K562 (cell line): ENCODE data around the gene PYGO2. TPM values are rescaled to one million over a fixed set of nuclear protein-coding genes. Genes with fewer than 3 reads are reported as not detected.

Experiments
- ATAC-seq: fragments of 200-7000 bp; cut with Tn5 transposase; 3 replicates; pipeline ENCODE4 v1.9.1; 2020; ENCODE audit warnings: moderate library complexity
- BruUV-seq: library from RNA; stranded (reverse); fragments of 400-500 nt; replicated peaks from 2 replicates; lab custom pipeline; 2021; lab: Mats Ljungman, UMichigan
- CTCF ChIA-PET: fragments of 300-600 bp; formaldehyde crosslinking; extraction: SDS; loops from one replicate; lab custom pipeline; 2021; ENCODE audit warnings: low intra/inter-chr PET ratio; lab: Yijun Ruan, JAX
- POLR2A ChIA-PET: fragments of 300-600, 350-650 bp; sonication (Branson Sonifier 250); formaldehyde crosslinking; extraction: SDS; loops from one replicate; lab custom pipeline; 2021; ENCODE audit warnings: antibody characterized with exemption, inconsistent platforms; lab: Yijun Ruan, JAX
- DNase-seq, 4 experiments: peaks; one replicate each; pipeline versions ENCODE4 v3.0.0 to v3.0.0-alpha.2; 2011 to 2018; ENCODE audit warnings: low spot score in 3 of 4, mixed read lengths in 3 of 4; ENCODE audit errors: extremely low read depth in 1 of 4
- FAIRE-seq: peaks from 2 replicates; lab custom pipeline; 2011; peaks lifted over from hg19 to GRCh38; lab: Jason Lieb, UNC
- H2AFZ ChIP-seq: 2 replicates; pipeline ENCODE4 v1.6.0; 2011; ENCODE audit warnings: low read depth, low read length, control low read depth, inconsistent platforms
- H3K27ac ChIP-seq: fragments of 200-600 bp; 3 replicates; pipeline ENCODE4 v1.8.0; 2011; ENCODE audit warnings: low read depth, mild to moderate bottlenecking, control low read depth, inconsistent platforms, low read length, moderate library complexity, mixed read lengths; ENCODE audit errors: extremely low read depth
- H3K27me3 ChIP-seq, 2 experiments: fragments of 300-600 bp in 1 of 2; 2 replicates in 1 of 2; 3 replicates in 1 of 2; pipeline versions ENCODE4 v1.6.0 to v1.8.0; 2011; ENCODE audit warnings: inconsistent platforms in 2 of 2, low read length in 2 of 2, mild to moderate bottlenecking in 1 of 2, mixed read lengths in 1 of 2, moderate library complexity in 1 of 2; ENCODE audit not compliant: control insufficient read depth in 2 of 2, insufficient read depth in 2 of 2
- H3K36me3 ChIP-seq: fragments of 300-600 bp; 3 replicates; pipeline ENCODE4 v1.8.0; 2011; ENCODE audit warnings: mild to moderate bottlenecking, low read length, inconsistent platforms; ENCODE audit not compliant: control insufficient read depth, insufficient read depth
- H3K4me1 ChIP-seq, 2 experiments: fragments of 200-600 bp in 1 of 2; replicated peaks in 1 of 2; 2 replicates in 1 of 2; 3 replicates in 1 of 2; pipeline versions ENCODE4 v1.5.1 to v1.8.0; 2011; ENCODE audit warnings: inconsistent platforms in 2 of 2, low read length in 2 of 2, mild to moderate bottlenecking in 1 of 2, mixed read lengths in 1 of 2, moderate library complexity in 1 of 2; ENCODE audit not compliant: control insufficient read depth in 2 of 2, insufficient read depth in 2 of 2
- H3K4me2 ChIP-seq: 2 replicates; pipeline ENCODE4 v1.6.1; 2011; ENCODE audit warnings: low read length, control low read depth, inconsistent platforms, mixed read lengths; ENCODE audit not compliant: insufficient read depth
- H3K4me3 ChIP-seq: fragments of 200-600 bp; sonication (generic), shearing (Covaris generic); 2 replicates; pipeline ENCODE4 v1.5.1; 2016; ENCODE audit warnings: control low read depth, inconsistent platforms
- H3K79me2 ChIP-seq: fragments of 200-600 bp; 3 replicates; pipeline ENCODE4 v1.8.0; 2011; ENCODE audit warnings: low read length, inconsistent platforms; ENCODE audit not compliant: control insufficient read depth, insufficient read depth
- H3K9ac ChIP-seq, 2 experiments: 2 replicates each; pipeline versions ENCODE4 v1.6.0 to v1.6.1; 2011; ENCODE audit warnings: low read depth in 2 of 2, low read length in 2 of 2, control low read depth in 1 of 2, inconsistent platforms in 1 of 2, mild to moderate bottlenecking in 1 of 2, mixed read lengths in 1 of 2; ENCODE audit not compliant: insufficient read depth in 1 of 2
- H3K9me1 ChIP-seq: one replicate; pipeline ENCODE4 v1.6.0; 2011; ENCODE audit warnings: inconsistent platforms, mild to moderate bottlenecking, low read length, moderate library complexity; ENCODE audit not compliant: control insufficient read depth, insufficient read depth
- H3K9me3 ChIP-seq: replicated peaks from 2 replicates; pipeline ENCODE4 v1.5.1; 2011; ENCODE audit warnings: low read depth, low read length, inconsistent platforms; ENCODE audit not compliant: control insufficient read depth, insufficient read depth
- H4K20me1 ChIP-seq: replicated peaks from 2 replicates; pipeline ENCODE4 v1.6.1; 2011; ENCODE audit warnings: low read length, inconsistent platforms, mixed read lengths; ENCODE audit not compliant: control insufficient read depth, insufficient read depth
- CBFB ChIP-seq: sonication (generic); formaldehyde crosslinking; IDR thresholded peaks from 2 replicates; pipeline ENCODE4 v1.4.0; 2020; ENCODE audit warnings: mild to moderate bottlenecking, missing genetic modification reagents
- CSDE1 ChIP-seq, 2 experiments: fragments of 450-650 bp; IDR thresholded peaks; 2 replicates each; pipeline ENCODE4 v1.6.1; 2016; ENCODE audit warnings: mild to moderate bottlenecking in 1 of 2
- DACH1 ChIP-seq: fragments of 450-650 bp; IDR thresholded peaks from 2 replicates; pipeline ENCODE4 v1.6.1; 2018; ENCODE audit not compliant: partially characterized antibody
- DIDO1 ChIP-seq: fragments of 450-650 bp; IDR thresholded peaks from 2 replicates; pipeline ENCODE4 v1.6.1; 2016; ENCODE audit warnings: low read depth, missing biosample characterization, missing genetic modification characterization
- HDAC6 ChIP-seq: IDR thresholded peaks from 2 replicates; pipeline ENCODE4 v1.6.1; 2012; ENCODE audit warnings: low read depth, mild to moderate bottlenecking, control low read depth, inconsistent platforms, low read length, moderate library complexity
- KLF1 ChIP-seq: fragments of 450-650 bp; IDR thresholded peaks from 2 replicates; pipeline ENCODE4 v1.6.1; 2016; ENCODE audit warnings: missing genetic modification characterization, missing compliant biosample characterization
- NELFE ChIP-seq: IDR thresholded peaks from 2 replicates; pipeline ENCODE4 v1.6.1; 2011; ENCODE audit warnings: mild to moderate bottlenecking; ENCODE audit not compliant: insufficient read depth, insufficient read length
- NR2C1 ChIP-seq, 2 experiments: fragments of 450-650 bp; IDR thresholded peaks; 2 replicates each; pipeline ENCODE4 v1.6.1; 2017; ENCODE audit warnings: mild to moderate bottlenecking in 2 of 2, antibody characterized with exemption in 1 of 2, inconsistent platforms in 1 of 2, missing compliant biosample characterization in 1 of 2, missing genetic modification characterization in 1 of 2
- RBFOX2 ChIP-seq: fragments of 200-400 bp; formaldehyde crosslinking; IDR thresholded peaks from 2 replicates; pipeline ENCODE4 v1.6.1; 2017; ENCODE audit warnings: low read depth, mild to moderate bottlenecking, low read length, moderate library complexity
- TBP ChIP-seq: optimal IDR thresholded peaks from 2 replicates; pipeline ENCODE3; 2011; ENCODE audit warnings: low read depth, low read length, improper control_type of control experiment
- TRIM24 ChIP-seq, 2 experiments: fragments of 450-650 bp; IDR thresholded peaks; 2 replicates each; pipeline ENCODE4 v1.6.1; 2016
- ZNF165 ChIP-seq: fragments of 250-450 bp; sonication (Bioruptor Pico); IDR thresholded peaks from 2 replicates; pipeline ENCODE4 v1.4.0; 2020; ENCODE audit warnings: borderline replicate concordance
- WGBS: fragments of 100-300 bp; shearing (Covaris generic); methylation state at CpG from one replicate; pipeline ENCODE4 v1.1.6; 2016; ENCODE audit warnings: low coverage, mixed read lengths; ENCODE audit not compliant: insufficient coverage; ENCODE audit errors: missing lambda C conversion rate; 5-methylcytosine and 5-hydroxymethylcytosine counted together
- in situ Hi-C: fragments of 300-500 bp; cut with MboI; formaldehyde crosslinking; loops from 4 replicates; pipeline ENCODE4 v1.15.0; 2018; ENCODE audit warnings: inconsistent platforms, mixed read lengths
- intact Hi-C: fragments of 100-400 bp; cut with micrococcal nuclease; formaldehyde crosslinking; loops from 2 replicates; pipeline ENCODE4 v1.14.2; 2022
- polyA plus RNA-seq, 8 experiments: library from polyadenylated mRNA; depleted of rRNA in 4 of 8; stranded (reverse) in 5 of 8; unstranded in 3 of 8; fragments of >200 nt; fragmentation: Nextera tagmentation in 2 of 8; fragmentation: Illumina TruSeq in 1 of 8; extraction: Ambion mirVana in 2 of 8; extraction: Trizol in 1 of 8; gene quantifications; 2 replicates each; pipeline versions ENCODE4 v1.2.1 to v1.2.3, GENCODE V29; 2011 to 2014; ENCODE audit warnings: inconsistent platforms in 1 of 8, missing spikeins in 1 of 8
- total RNA-seq, 7 experiments: library from RNA; depleted of rRNA in 6 of 7; stranded (reverse); fragments of >200 nt in 6 of 7; fragmentation: Illumina TruSeq in 2 of 7; extraction: Trizol in 2 of 7; gene quantifications; 2 replicates each; pipeline versions ENCODE4 v1.2.1 to v1.2.3, GENCODE V29; 2011 to 2021; ENCODE audit warnings: low replicate concordance in 1 of 7
- TF ChIP-seq, protein P1 (sequence below): fragments of 450-650 bp; IDR thresholded peaks from 2 replicates; pipeline ENCODE4 v1.6.1; 2017; ENCODE audit warnings: antibody characterized with exemption, mild to moderate bottlenecking
- TF ChIP-seq, protein P2 (sequence below): sonication (generic); formaldehyde crosslinking; IDR thresholded peaks from 2 replicates; pipeline ENCODE4 v1.8.1; 2023; ENCODE audit warnings: mild to moderate bottlenecking, missing genetic modification reagents
- TF ChIP-seq, protein P3 (sequence below), 2 experiments: fragments of 450-650 bp; IDR thresholded peaks; 2 replicates each; pipeline ENCODE4 v1.6.1; 2016

Gene PYGO2
- total and polyA plus RNA-seq, 9 of the 15 experiments (the other 6 are each of a cell fraction or from before 2014, with no cell fraction given) = 8.3 to 36.2 (median 18.2) TPM

DNA sequence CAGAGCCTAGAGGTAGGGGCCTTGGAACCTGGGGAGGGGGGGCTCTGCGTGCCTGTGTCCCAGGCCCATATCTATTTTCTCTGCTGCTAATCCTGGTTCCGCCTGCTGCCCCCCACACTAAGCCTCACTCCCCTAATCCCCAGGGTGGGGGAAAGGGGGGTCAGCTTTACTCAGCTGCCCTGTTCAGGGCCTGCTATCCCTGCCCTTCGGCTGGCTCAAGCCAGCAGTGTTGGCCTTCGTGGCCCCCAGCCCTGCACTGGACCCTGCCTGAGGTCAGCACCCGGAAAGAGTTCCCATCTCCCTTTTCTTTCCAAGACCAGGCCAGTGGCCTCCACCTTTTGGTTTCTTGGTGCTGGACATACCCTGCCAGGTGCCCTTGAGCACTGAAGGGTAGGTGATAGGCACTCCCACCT lies 49.4 kb upstream of the PYGO2 start:
- Histone ChIP-seq H3K4me2 (no peak overlapping the region), H3K9ac (peak overlapping the region in 1 of 2 experiments; percentile 85; a peak in 2 of 4 replicates), H3K27ac (peak overlapping the region; percentile 23; the same call in 1 of the 3 replicates), H3K4me3 (no peak overlapping the region), H3K36me3 (peaks cover 74% of the 10 kb centered on the region; the same call in 2 of the 3 replicates), H4K20me1 (peaks cover 2% of the 10 kb centered on the region), H3K9me3 (no peaks in the 10 kb centered on the region), H3K4me1 (peaks cover 79 to 85% of the 10 kb centered on the region in 2 experiments), H3K27me3 (no peaks in the 10 kb centered on the region), H2AFZ (no peak overlapping the region), H3K79me2 (peaks cover 76% of the 10 kb centered on the region), H3K9me1 (no peaks in the 10 kb centered on the region)
- no peak for DNase-seq
- ChIA-PET POLR2A (interaction anchor here (1.0 to 1.3 kb wide), 2 partner anchors 37 to 41 kb away, joined by 5 read pairs; partner anchors contain the start of gene ADAM15), CTCF (no interaction called here)
- no peak for ATAC-seq
- no peak for FAIRE-seq
- 75% methylated on average over 4 of the region's 5 CpGs for WGBS
- intact Hi-C loops (no loop called here), in situ Hi-C loops (no loop called here)
- no TSS peak for BruUV-seq
- TF ChIP-seq TRIM24 (IDR thresholded peaks at IDR 0.05) (no peak), NR2C1 (IDR thresholded peaks at IDR 0.05) (no peak), NR2C1 (tag; IDR thresholded peaks at IDR 0.05) (no peak), CBFB (CRISPR knock-in tag) (no peak), DACH1 (no peak), HDAC6 (no peak), CSDE1 (IDR thresholded peaks at IDR 0.05) (no peak), NELFE (no peak), KLF1 (tag) (no peak), TBP (no peak), DIDO1 (tag) (no peak), RBFOX2 (peak; percentile 54; the same call in 1 of the 2 replicates), ZNF165 (CRISPR knock-in tag) (no peak)
- TF ChIP-seq, protein P1, sequence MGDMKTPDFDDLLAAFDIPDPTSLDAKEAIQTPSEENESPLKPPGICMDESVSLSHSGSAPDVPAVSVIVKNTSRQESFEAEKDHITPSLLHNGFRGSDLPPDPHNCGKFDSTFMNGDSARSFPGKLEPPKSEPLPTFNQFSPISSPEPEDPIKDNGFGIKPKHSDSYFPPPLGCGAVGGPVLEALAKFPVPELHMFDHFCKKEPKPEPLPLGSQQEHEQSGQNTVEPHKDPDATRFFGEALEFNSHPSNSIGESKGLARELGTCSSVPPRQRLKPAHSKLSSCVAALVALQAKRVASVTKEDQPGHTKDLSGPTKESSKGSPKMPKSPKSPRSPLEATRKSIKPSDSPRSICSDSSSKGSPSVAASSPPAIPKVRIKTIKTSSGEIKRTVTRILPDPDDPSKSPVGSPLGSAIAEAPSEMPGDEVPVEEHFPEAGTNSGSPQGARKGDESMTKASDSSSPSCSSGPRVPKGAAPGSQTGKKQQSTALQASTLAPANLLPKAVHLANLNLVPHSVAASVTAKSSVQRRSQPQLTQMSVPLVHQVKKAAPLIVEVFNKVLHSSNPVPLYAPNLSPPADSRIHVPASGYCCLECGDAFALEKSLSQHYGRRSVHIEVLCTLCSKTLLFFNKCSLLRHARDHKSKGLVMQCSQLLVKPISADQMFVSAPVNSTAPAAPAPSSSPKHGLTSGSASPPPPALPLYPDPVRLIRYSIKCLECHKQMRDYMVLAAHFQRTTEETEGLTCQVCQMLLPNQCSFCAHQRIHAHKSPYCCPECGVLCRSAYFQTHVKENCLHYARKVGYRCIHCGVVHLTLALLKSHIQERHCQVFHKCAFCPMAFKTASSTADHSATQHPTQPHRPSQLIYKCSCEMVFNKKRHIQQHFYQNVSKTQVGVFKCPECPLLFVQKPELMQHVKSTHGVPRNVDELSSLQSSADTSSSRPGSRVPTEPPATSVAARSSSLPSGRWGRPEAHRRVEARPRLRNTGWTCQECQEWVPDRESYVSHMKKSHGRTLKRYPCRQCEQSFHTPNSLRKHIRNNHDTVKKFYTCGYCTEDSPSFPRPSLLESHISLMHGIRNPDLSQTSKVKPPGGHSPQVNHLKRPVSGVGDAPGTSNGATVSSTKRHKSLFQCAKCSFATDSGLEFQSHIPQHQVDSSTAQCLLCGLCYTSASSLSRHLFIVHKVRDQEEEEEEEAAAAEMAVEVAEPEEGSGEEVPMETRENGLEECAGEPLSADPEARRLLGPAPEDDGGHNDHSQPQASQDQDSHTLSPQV = 0 out of 2 replicates have a peak, but pooled peaks have one; percentile 15
- TF ChIP-seq, protein P2, sequence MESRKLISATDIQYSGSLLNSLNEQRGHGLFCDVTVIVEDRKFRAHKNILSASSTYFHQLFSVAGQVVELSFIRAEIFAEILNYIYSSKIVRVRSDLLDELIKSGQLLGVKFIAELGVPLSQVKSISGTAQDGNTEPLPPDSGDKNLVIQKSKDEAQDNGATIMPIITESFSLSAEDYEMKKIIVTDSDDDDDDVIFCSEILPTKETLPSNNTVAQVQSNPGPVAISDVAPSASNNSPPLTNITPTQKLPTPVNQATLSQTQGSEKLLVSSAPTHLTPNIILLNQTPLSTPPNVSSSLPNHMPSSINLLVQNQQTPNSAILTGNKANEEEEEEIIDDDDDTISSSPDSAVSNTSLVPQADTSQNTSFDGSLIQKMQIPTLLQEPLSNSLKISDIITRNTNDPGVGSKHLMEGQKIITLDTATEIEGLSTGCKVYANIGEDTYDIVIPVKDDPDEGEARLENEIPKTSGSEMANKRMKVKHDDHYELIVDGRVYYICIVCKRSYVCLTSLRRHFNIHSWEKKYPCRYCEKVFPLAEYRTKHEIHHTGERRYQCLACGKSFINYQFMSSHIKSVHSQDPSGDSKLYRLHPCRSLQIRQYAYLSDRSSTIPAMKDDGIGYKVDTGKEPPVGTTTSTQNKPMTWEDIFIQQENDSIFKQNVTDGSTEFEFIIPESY = no peak
- TF ChIP-seq, protein P3, sequence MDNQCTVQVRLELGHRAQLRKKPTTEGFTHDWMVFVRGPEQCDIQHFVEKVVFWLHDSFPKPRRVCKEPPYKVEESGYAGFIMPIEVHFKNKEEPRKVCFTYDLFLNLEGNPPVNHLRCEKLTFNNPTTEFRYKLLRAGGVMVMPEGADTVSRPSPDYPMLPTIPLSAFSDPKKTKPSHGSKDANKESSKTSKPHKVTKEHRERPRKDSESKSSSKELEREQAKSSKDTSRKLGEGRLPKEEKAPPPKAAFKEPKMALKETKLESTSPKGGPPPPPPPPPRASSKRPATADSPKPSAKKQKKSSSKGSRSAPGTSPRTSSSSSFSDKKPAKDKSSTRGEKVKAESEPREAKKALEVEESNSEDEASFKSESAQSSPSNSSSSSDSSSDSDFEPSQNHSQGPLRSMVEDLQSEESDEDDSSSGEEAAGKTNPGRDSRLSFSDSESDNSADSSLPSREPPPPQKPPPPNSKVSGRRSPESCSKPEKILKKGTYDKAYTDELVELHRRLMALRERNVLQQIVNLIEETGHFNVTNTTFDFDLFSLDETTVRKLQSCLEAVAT (IDR thresholded peaks at IDR 0.05) = no peak
